GM10266 (cell line): ENCODE data around the gene ZBTB8OS.
"Not testable (repeated sequence)": the region's sequence is repeated elsewhere in the genome, so short reads cannot be mapped to it uniquely, and the experiment has no call there.

ENCODE experiments used
- DNase-seq: peaks from one replicate; pipeline ENCODE4 v3.0.0; 2012; ENCODE audit errors: extremely low spot score
- TF ChIP-seq, protein P1 (sequence below): IDR thresholded peaks from 2 replicates; pipeline ENCODE4 v1.5.1; 2012; ENCODE audit warnings: mild to moderate bottlenecking, low read depth; ENCODE audit not compliant: control insufficient read depth, insufficient read depth; ENCODE audit errors: missing control alignments

The ZBTB8OS gene

DNA sequence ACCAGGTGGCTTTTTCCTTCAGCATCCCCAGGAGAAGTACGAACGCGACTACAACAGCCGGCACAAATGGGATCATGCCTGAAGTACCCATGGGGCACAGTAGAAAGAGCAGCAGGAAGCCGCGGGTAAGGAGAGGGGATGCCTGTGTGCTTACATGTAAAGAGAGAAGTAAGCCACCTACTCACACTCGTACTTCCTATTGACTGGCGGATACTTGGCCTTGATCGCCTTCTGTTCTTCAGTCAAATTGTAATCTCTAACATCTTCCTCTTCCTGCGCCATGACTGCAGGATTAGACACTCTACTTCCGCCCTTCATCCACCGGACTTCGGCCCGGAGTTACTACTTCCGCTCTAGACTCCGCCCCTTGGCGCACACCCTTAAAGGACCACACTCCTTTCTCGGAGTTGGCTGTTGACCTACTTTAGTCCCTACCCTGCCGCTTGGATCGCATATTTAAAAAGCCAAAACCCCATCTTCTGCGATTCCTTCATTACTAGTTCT, at the start of gene ZBTB8OS:
Gene ZBTB8OS, minus strand, starts transcription at position 303 of the 504 bp plus-strand sequence. Its CDS starts 21 bp downstream, at position 282.
- TF ChIP-seq, protein P1, sequence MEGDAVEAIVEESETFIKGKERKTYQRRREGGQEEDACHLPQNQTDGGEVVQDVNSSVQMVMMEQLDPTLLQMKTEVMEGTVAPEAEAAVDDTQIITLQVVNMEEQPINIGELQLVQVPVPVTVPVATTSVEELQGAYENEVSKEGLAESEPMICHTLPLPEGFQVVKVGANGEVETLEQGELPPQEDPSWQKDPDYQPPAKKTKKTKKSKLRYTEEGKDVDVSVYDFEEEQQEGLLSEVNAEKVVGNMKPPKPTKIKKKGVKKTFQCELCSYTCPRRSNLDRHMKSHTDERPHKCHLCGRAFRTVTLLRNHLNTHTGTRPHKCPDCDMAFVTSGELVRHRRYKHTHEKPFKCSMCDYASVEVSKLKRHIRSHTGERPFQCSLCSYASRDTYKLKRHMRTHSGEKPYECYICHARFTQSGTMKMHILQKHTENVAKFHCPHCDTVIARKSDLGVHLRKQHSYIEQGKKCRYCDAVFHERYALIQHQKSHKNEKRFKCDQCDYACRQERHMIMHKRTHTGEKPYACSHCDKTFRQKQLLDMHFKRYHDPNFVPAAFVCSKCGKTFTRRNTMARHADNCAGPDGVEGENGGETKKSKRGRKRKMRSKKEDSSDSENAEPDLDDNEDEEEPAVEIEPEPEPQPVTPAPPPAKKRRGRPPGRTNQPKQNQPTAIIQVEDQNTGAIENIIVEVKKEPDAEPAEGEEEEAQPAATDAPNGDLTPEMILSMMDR: no peak

DNA sequence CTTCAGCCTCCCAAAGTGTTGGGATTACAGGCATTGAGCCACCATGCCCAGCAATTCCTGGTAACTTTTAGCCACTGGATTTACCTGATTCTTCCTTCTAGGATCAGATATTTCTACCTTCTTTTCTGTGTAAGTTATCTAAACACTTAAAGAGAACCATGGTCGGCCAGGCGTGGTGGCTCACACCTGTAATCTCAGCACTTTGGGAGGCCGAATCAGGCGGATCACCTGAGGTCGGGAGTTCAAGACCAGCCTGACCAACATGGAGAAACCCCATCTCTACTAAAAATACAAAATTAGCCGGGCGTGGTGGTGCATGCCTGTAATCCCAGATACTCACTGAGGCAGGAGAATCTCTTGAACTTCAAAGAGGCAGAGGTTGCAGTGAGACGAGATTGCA, 46.6 kb upstream of the ZBTB8OS start:
- DNase-seq: not testable (repeated sequence)

More for the DNA sequence above, at the start of gene ZBTB8OS:
- peak; percentile 86 for DNase-seq

DNA sequence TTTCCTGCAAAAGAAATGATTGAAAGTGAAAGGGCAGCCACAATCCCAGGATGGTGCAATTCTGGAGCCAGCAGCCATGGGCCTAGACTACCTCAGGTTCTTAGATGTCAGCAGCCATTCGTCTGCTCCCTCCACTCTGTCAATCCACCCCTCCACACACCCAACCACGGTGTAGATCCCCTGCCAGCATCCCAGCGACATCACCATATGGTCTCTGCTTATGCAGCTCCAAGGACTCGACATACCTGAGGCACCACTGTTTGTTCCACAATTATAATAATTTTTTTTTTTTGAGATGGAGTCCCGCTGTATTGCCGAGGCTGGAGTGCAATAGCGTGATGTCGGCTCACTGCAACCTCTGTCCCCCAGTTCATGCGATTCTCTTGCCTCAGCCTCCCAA, 45.7 kb upstream of the ZBTB8OS start:
- DNase-seq: no peak
- TF ChIP-seq, protein P1: no peak

DNA sequence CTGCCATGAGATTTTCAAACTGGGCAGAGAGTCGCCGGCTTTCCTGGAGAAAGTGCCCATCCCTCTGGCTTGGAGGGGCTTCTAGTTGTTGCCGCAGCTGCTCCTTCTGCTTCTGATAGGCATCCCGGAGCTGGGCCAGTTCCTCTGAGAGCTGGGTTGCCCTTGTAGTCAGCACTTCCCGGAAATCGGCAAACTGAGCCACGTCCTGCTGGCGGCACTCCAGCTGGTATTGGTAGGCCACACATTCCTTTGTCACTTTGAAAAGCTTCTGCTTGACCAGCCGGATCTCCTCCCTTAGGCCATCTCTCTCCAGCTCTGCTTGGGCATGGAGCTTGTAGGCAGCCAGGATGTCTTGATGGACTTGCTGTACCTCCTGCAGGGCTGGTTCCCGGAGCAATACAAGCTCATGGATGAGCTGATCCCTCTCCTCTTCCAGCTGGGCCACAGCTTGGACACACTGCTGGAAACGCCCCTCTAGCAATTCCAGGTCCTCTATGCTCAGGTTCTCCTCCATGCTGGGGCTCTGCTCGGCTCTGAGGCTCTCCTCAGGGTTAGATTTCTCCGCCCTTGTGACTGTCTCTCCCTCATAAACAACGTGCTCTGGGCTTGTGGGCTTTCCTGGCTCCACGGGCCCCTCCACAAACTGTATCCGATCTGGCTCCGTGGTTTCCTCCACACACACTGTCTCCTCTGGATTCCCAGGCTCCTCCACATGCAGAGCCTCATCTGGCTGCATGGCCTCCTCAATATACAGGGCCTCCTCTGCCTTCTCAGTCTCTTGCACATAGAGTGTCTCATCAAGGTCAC, 45.0 kb upstream of the ZBTB8OS start:
- TF ChIP-seq, protein P1: no peak

DNA sequence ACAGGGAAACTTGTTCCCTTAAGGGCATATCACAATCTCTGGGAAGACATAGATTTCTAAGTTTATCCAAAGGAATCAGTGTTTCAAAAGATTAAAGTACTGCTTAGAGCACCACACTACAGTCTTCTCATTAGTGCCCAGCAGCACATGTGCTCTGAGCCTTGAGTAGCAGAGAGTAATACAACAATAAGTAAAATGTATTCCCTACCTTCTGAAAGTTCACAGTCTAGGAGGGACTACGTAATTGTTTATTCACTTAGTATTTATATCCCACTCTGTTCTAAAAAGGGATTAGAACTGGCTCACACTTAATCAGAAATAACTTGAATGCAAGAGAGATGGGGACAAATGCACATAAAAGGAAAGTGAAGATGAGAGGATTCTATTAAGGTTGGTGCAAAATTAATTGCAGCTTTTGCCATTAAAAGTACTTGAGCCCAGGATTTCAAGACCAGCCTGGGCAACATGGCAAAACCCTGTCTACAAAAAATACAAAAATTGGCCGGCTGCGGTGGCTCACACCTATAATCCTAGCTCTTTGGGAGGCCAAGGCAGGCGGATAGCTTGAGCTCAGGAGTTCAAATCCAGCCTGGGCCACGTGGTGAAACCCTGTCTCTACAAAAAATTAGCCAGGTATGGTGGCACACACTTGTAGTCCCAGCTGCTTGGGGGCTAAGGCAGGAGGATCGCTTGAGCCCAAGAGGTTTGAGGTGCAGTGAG, 43.3 kb upstream of the ZBTB8OS start:
- DNase-seq: no peak
- TF ChIP-seq, protein P1: no peak

More for the DNA sequence above, 45.0 kb upstream of the ZBTB8OS start:
- no peak for DNase-seq

DNA sequence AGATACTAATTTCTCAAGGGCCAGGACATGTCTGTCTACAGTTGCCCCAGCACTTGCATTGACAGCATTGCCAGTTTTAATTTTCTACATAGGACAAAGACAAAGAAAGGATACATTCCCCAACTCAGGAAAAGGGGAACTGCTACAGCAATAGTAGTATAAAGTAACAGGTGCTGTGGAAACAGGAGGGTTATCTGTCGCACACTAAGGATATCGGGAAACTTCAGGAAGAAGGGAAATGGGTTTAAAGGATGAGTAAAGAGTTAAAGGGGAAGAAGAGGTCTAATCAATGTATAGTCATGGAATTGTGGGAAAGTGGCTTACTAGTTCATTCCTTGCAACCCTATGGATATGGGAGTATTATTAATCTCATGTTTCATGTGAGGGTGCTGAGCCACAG, 36.0 kb upstream of the ZBTB8OS start:
- no peak for DNase-seq
- TF ChIP-seq, protein P1: no peak

DNA sequence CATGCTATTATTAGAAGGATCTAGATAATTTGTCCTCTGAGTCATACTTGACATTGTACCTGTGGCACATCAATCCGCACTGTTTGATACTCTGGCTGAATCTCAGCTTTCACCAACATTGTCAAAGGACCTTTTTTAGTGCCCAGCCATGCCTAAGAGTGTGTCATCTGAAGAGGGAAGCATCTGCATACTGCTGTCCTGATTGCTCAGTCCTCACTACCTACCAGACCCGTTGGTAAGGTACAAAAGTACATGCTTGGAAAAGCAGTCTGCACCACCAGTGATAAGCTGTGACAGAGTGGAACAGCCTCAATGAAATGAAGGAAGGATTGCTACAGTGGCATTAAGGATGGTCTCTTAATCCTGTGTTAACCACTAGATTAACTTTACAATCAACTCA, 35.1 kb upstream of the ZBTB8OS start:
- TF ChIP-seq, protein P1: no peak
- DNase-seq: no peak
